Measurements from ENCODE around the gene GRIA3. TPM values are rescaled to one million over a fixed set of nuclear protein-coding genes. Genes with fewer than 3 reads are reported as not detected.

Gene GRIA3
- total RNA-seq, 4 donors from 2014 or later, result 0.60 to 2.3 (median 1.0) TPM

- H3K4me3 ChIP-seq, result no peak overlapping the region
- H3K27ac ChIP-seq, result no peak overlapping the region
- DNase-seq (ENCODE audit: low spot score in 2 of 2), result no peak
- H3K9me3 ChIP-seq, result no peaks in the 10 kb centered on the region
- no peaks in the 10 kb centered on the region for H3K27me3 ChIP-seq
- H3K36me3 ChIP-seq, result no peaks in the 10 kb centered on the region
- H3K4me1 ChIP-seq, result no peaks in the 10 kb centered on the region
- WGBS, 2 donors, result 40 to 45% methylated on average over 2 of the region's 2 CpGs
- no peak for TF ChIP-seq POLR2A (IDR thresholded peaks at IDR 0.05)
- no peak for TF ChIP-seq CTCF (IDR thresholded peaks at IDR 0.05)
- no peak for TF ChIP-seq EP300 (IDR thresholded peaks at IDR 0.05)
These were observed 33.0 kb downstream of the GRIA3 start for GRCh38 chrX:123217077-123217476.

GRCh38 chrX:123217728-123218127, 33.6 kb downstream of the GRIA3 start:
- H3K4me3 ChIP-seq, result no peak overlapping the region
- DNase-seq (ENCODE audit: low spot score in 2 of 2), result no peak
- TF ChIP-seq CTCF (IDR thresholded peaks at IDR 0.05), result no peak
- no peak for TF ChIP-seq POLR2A (IDR thresholded peaks at IDR 0.05)
- no peak for TF ChIP-seq EP300 (IDR thresholded peaks at IDR 0.05)
- H3K4me1 ChIP-seq, result no peaks in the 10 kb centered on the region
- no peak overlapping the region for H3K27ac ChIP-seq
- H3K36me3 ChIP-seq, result no peaks in the 10 kb centered on the region
- no peaks in the 10 kb centered on the region for H3K9me3 ChIP-seq
- 86 to 100% methylated on average over 2 of the region's 2 CpGs for WGBS, 2 donors
- H3K27me3 ChIP-seq, result no peaks in the 10 kb centered on the region

GRCh38 chrX:123219916-123220315, 35.8 kb downstream of the GRIA3 start:
- TF ChIP-seq POLR2A (IDR thresholded peaks at IDR 0.05) (no peak), EP300 (IDR thresholded peaks at IDR 0.05) (no peak), CTCF (IDR thresholded peaks at IDR 0.05) (no peak)
- Histone ChIP-seq H3K4me1 (no peaks in the 10 kb centered on the region), H3K4me3 (no peak overlapping the region), H3K27ac (no peak overlapping the region), H3K27me3 (no peaks in the 10 kb centered on the region), H3K9me3 (no peaks in the 10 kb centered on the region), H3K36me3 (no peaks in the 10 kb centered on the region)
- no peak for DNase-seq (ENCODE audit: low spot score in 2 of 2)
- 10 to 18% methylated on average over 2 to 3 of the region's 3 CpGs for WGBS, 2 donors

- Histone ChIP-seq H3K27me3 (no peaks in the 10 kb centered on the region), H3K4me1 (no peaks in the 10 kb centered on the region), H3K27ac (peak overlapping the region in 2 of 4 donors; percentile 20 to 32), H3K36me3 (no peaks in the 10 kb centered on the region), H3K4me3 (no peak overlapping the region), H3K9me3 (no peaks in the 10 kb centered on the region)
- TF ChIP-seq POLR2A (IDR thresholded peaks at IDR 0.05) (no peak), EP300 (IDR thresholded peaks at IDR 0.05) (no peak), CTCF (IDR thresholded peaks at IDR 0.05) (no peak)
- 40 to 49% methylated on average over 4 to 5 of the region's 5 CpGs for WGBS, 2 donors
- no peak for DNase-seq (ENCODE audit: low spot score in 2 of 2)
These were observed 38.8 kb downstream of the GRIA3 start for GRCh38 chrX:123222920-123223319.

GRCh38 chrX:123223409-123223808, 39.3 kb downstream of the GRIA3 start:
- no peak overlapping the region for H3K4me3 ChIP-seq
- H3K36me3 ChIP-seq, result no peaks in the 10 kb centered on the region
- 50 to 63% methylated on average over 1 of the region's 1 CpG for WGBS, 2 donors
- TF ChIP-seq CTCF (IDR thresholded peaks at IDR 0.05), result no peak
- TF ChIP-seq EP300 (IDR thresholded peaks at IDR 0.05), result no peak
- TF ChIP-seq POLR2A (IDR thresholded peaks at IDR 0.05), result no peak
- no peak for DNase-seq (ENCODE audit: low spot score in 2 of 2)
- H3K27ac ChIP-seq, result peak overlapping the region in 2 of 4 donors; percentile 20 to 32
- no peaks in the 10 kb centered on the region for H3K4me1 ChIP-seq
- H3K27me3 ChIP-seq, result no peaks in the 10 kb centered on the region
- no peaks in the 10 kb centered on the region for H3K9me3 ChIP-seq
